Breast epithelium (tissue), 3 donors: Measurements from ENCODE around the gene CABLES1.

Experiments used
- CTCF ChIP-seq, 3 donors: fragments of 450-650 bp; IDR thresholded peaks; one replicate each; pipeline ENCODE4 v1.5.1; 2016 to 2017; ENCODE audit warnings: antibody characterized with exemption in 3 of 3, mild to moderate bottlenecking in 3 of 3, moderate library complexity in 3 of 3
- POLR2A ChIP-seq: fragments of 450-650 bp; IDR thresholded peaks from one replicate; pipeline ENCODE4 v1.6.1; 2016; ENCODE audit warnings: antibody characterized with exemption, mild to moderate bottlenecking, moderate library complexity

GRCh38 chr18:23211146-23211545 is 75.9 kb downstream of the CABLES1 start:
- no peak for TF ChIP-seq CTCF (IDR thresholded peaks at IDR 0.05)
- TF ChIP-seq POLR2A, result no peak
